K562 (cell line): ENCODE measurements around the gene PNPLA8. TPM values are rescaled to one million over a fixed set of nuclear protein-coding genes. Genes with fewer than 3 reads are reported as not detected.

Experiments
- ATF1 ChIP-seq, 2 experiments: fragments of 450-650 bp in 1 of 2; IDR thresholded peaks; 2 replicates each; pipeline ENCODE4 v1.6.1; 2016; ENCODE audit warnings: missing compliant biosample characterization in 1 of 2, missing genetic modification characterization in 1 of 2
- CGGBP1 ChIP-seq: fragments of 250-450 bp; sonication (Bioruptor Pico); IDR thresholded peaks from 2 replicates; pipeline ENCODE4 v1.9.0; 2021; ENCODE audit warnings: mild to moderate bottlenecking
- CREB1 ChIP-seq, 2 experiments: sonication (generic) in 1 of 2; formaldehyde crosslinking in 1 of 2; IDR thresholded peaks; 2 replicates each; pipeline versions ENCODE4 v1.6.1 to v1.8.0; 2012 to 2022; ENCODE audit warnings: inconsistent platforms in 1 of 2, mild to moderate bottlenecking in 1 of 2, missing genetic modification reagents in 1 of 2, moderate library complexity in 1 of 2
- ETV5 ChIP-seq: sonication (generic); formaldehyde crosslinking; IDR thresholded peaks from 2 replicates; pipeline ENCODE4 v1.4.0; 2020; ENCODE audit warnings: low read depth, mild to moderate bottlenecking, missing genetic modification reagents
- GATAD2A ChIP-seq: fragments of 450-650 bp; IDR thresholded peaks from 2 replicates; pipeline ENCODE4 v1.6.1; 2017
- MNT ChIP-seq, 2 experiments: fragments of 450-650 bp; conservative IDR thresholded peaks; 2 replicates each; pipeline ENCODE4 v1.6.1; 2017; ENCODE audit warnings: mild to moderate bottlenecking in 2 of 2, moderate library complexity in 2 of 2
- NFE2 ChIP-seq: IDR thresholded peaks from 2 replicates; pipeline ENCODE4 v1.6.1; 2014; ENCODE audit warnings: antibody characterized with exemption, low read depth
- NFIC ChIP-seq: fragments of 450-650 bp; IDR thresholded peaks from 2 replicates; pipeline ENCODE4 v1.6.1; 2017; ENCODE audit warnings: mild to moderate bottlenecking, inconsistent platforms
- POLR2B ChIP-seq: fragments of 450-650 bp; IDR thresholded peaks from 2 replicates; pipeline ENCODE4 v1.6.1; 2018; ENCODE audit warnings: low read depth; ENCODE audit not compliant: partially characterized antibody
- RERE ChIP-seq: sonication (generic); formaldehyde crosslinking; IDR thresholded peaks from 2 replicates; pipeline ENCODE4 v1.8.0; 2023; ENCODE audit warnings: missing genetic modification reagents, mild to moderate bottlenecking, borderline replicate concordance
- SMAD3 ChIP-seq: fragments of 450-650 bp; formaldehyde crosslinking; conservative IDR thresholded peaks from 2 replicates; pipeline ENCODE4 v1.4.0; 2020; ENCODE audit warnings: mild to moderate bottlenecking
- SUPT5H ChIP-seq: fragments of 450-650 bp; IDR thresholded peaks from 2 replicates; pipeline ENCODE4 v1.6.1; 2016
- TCF3 ChIP-seq: sonication (generic); formaldehyde crosslinking; IDR thresholded peaks from 2 replicates; pipeline ENCODE4 v1.4.0; 2020; ENCODE audit warnings: mild to moderate bottlenecking, missing genetic modification reagents
- ZFPM2 ChIP-seq: fragments of 250-450 bp; sonication (Bioruptor Pico); IDR thresholded peaks from 2 replicates; pipeline ENCODE4 v1.5.1; 2022; ENCODE audit warnings: mild to moderate bottlenecking
- ZNF134 ChIP-seq: fragments of 250-450 bp; sonication (Bioruptor Pico); conservative IDR thresholded peaks from 2 replicates; pipeline ENCODE4 v1.4.0; 2020
- ZNF384 ChIP-seq: IDR thresholded peaks from 2 replicates; pipeline ENCODE4 v1.6.1; 2012; ENCODE audit warnings: low read depth, low read length, improper control_type of control experiment
- polyA plus RNA-seq, 8 experiments: library from polyadenylated mRNA; depleted of rRNA in 4 of 8; stranded (reverse) in 5 of 8; unstranded in 3 of 8; fragments of >200 nt; fragmentation: Nextera tagmentation in 2 of 8; fragmentation: Illumina TruSeq in 1 of 8; extraction: Ambion mirVana in 2 of 8; extraction: Trizol in 1 of 8; gene quantifications; 2 replicates each; pipeline versions ENCODE4 v1.2.1 to v1.2.3, GENCODE V29; 2011 to 2014; ENCODE audit warnings: inconsistent platforms in 1 of 8, missing spikeins in 1 of 8
- total RNA-seq, 7 experiments: library from RNA; depleted of rRNA in 6 of 7; stranded (reverse); fragments of >200 nt in 6 of 7; fragmentation: Illumina TruSeq in 2 of 7; extraction: Trizol in 2 of 7; gene quantifications; 2 replicates each; pipeline versions ENCODE4 v1.2.1 to v1.2.3, GENCODE V29; 2011 to 2021; ENCODE audit warnings: low replicate concordance in 1 of 7
- TF ChIP-seq, protein P1 (sequence below): sonication (generic); formaldehyde crosslinking; IDR thresholded peaks from 2 replicates; pipeline ENCODE4 v1.8.1; 2023; ENCODE audit warnings: mild to moderate bottlenecking, missing genetic modification reagents, moderate library complexity
- TF ChIP-seq, protein P2 (sequence below): fragments of 250-450 bp; sonication (Bioruptor Pico); IDR thresholded peaks from 2 replicates; pipeline ENCODE4 v1.5.0; 2020; ENCODE audit warnings: mild to moderate bottlenecking

PNPLA8 gene
- total and polyA plus RNA-seq, 9 of the 15 experiments (the other 6 are each of a cell fraction or from before 2014, with no cell fraction given), result 12.8 to 27.6 (median 16.3) TPM

DNA sequence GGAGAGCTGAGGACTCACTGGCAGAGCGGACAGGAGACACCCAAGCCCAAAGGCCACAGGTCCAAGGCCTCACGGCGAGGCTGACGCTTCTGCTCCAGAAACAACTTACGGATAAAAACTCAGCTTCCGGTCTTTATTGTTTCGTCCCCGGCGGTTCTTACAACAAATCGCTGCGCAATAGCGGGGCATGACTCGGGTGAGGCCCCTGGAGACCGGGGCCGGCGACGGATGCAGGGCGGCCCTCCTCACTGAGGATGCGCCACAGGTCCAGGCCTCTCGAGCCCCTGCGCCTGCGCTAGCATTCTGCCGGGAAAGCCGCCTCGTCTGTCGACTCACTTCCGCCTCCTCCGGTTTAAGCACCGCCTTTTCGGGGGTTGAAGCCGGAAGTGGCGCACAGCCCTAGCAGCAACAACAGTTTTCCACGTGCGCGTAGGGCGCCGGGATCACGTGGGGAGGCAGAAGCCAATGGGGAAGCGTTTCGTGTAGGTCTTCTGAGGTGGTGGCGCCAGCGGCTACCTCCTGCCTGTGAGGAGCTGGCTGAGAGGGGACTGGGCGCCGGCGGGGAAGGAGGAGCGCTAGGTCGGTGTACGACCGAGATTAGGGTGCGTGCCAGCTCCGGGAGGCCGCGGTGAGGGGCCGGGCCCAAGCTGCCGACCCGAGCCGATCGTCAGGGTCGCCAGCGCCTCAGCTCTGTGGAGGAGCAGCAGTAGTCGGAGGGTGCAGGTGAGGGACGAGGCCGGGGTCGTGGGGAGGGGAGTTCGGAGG, 43.6 kb upstream of the PNPLA8 start, which contains the start of the genes DNAJB9 and THAP5 (continued):
- TF ChIP-seq MNT (conservative IDR thresholded peaks at IDR 0.05) (peak; percentile 100), ZNF134 (CRISPR knock-in tag) (peak; percentile 97), POLR2B (peak; percentile 96), CGGBP1 (CRISPR knock-in tag) (peak; percentile 29; the same call in 1 of the 2 replicates), ZNF384 (peak; percentile 13), SMAD3 (CRISPR knock-in tag) (no peak), NFIC (peak; percentile 79), GATAD2A (no peak), TCF3 (CRISPR knock-in tag) (peak; percentile 7), ETV5 (peak; percentile 90), RERE (CRISPR knock-in tag) (peak; percentile 89; the same call in 1 of the 2 replicates), ATF1 (CRISPR knock-in tag; IDR thresholded peaks at IDR 0.05) (no peak; the same call in 1 of the 2 replicates), ATF1 (tag; IDR thresholded peaks at IDR 0.05) (peak; percentile 96), CREB1 (IDR thresholded peaks at IDR 0.05) (peak; percentile 92), CREB1 (CRISPR knock-in tag; IDR thresholded peaks at IDR 0.05) (peak; percentile 93), ZFPM2 (CRISPR knock-in tag) (peak; percentile 91; the same call in 1 of the 2 replicates), NFE2 (peak; percentile 80), SUPT5H (peak; percentile 99)
- TF ChIP-seq, protein P1, sequence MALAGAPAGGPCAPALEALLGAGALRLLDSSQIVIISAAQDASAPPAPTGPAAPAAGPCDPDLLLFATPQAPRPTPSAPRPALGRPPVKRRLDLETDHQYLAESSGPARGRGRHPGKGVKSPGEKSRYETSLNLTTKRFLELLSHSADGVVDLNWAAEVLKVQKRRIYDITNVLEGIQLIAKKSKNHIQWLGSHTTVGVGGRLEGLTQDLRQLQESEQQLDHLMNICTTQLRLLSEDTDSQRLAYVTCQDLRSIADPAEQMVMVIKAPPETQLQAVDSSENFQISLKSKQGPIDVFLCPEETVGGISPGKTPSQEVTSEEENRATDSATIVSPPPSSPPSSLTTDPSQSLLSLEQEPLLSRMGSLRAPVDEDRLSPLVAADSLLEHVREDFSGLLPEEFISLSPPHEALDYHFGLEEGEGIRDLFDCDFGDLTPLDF (CRISPR knock-in tag), result peak; percentile 96
- TF ChIP-seq, protein P2, sequence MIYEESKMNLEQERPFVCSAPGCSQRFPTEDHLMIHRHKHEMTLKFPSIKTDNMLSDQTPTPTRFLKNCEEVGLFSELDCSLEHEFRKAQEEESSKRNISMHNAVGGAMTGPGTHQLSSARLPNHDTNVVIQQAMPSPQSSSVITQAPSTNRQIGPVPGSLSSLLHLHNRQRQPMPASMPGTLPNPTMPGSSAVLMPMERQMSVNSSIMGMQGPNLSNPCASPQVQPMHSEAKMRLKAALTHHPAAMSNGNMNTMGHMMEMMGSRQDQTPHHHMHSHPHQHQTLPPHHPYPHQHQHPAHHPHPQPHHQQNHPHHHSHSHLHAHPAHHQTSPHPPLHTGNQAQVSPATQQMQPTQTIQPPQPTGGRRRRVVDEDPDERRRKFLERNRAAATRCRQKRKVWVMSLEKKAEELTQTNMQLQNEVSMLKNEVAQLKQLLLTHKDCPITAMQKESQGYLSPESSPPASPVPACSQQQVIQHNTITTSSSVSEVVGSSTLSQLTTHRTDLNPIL, result peak; percentile 12; the same call in 1 of the 2 replicates
